Jurkat, Clone E6-1 (cell line): ENCODE measurements around the gene CFDP1.

Source experiments
- DNase-seq: peaks from one replicate; pipeline ENCODE4 v3.0.0-alpha.2; 2011; ENCODE audit warnings: low read depth, low spot score
- H3K4me3 ChIP-seq: 2 replicates; pipeline ENCODE4 v1.5.1; 2011; ENCODE audit warnings: mild to moderate bottlenecking, low read length, control low read depth, moderate library complexity

The CFDP1 gene

DNA sequence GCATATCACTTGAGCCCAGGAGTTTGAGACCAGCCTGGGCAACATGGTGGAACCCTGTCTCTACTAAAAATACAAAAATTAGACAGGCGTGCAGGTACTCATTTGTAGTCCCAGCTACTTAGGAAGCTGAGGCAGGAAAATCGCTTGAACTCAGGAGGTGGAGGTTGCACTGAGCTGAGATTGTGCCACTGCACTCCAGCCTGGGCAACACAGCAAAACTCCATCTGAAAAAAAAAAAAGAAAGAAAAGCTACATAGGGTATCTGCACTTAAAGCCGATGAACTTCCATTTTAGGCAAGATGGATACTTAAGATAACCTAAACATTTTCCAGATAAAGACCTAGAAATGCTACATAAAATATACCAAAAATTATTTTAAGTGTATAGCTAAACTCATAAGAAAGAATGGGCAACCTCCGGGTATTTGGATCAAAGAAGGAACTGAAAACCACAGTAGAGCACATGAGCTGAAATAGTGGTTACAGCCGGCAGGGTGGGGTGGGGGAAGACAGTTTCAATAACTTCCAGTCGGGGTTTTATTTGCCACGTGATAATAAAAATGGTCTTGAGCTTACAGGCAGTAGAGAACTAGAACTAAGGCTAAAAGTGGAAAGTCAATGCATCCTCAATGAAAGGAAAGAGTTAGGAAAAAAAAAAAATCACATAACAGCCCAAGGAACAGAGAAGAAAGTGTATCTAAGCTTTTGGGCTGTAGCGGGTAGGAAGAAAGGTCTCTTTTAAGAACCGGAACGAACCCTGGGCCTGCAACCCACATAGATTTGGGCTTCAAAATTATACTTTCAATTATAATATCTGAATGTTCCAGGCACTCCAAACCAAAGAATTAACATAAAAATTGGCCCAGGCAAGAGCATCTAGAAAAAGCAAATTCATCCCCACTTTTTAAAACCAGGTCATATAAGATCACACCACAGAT, 53.1 kb downstream of the CFDP1 start:
- H3K4me3 ChIP-seq = peak overlapping the region; percentile 2; the same call in 1 of the 2 replicates
- peak; percentile 82 for DNase-seq

GRCh38 chr16:75379339-75379738, 54.0 kb downstream of the CFDP1 start:
- no peak for DNase-seq
- no peak overlapping the region for H3K4me3 ChIP-seq

GRCh38 chr16:75378616-75379015, 54.7 kb downstream of the CFDP1 start:
- no peak overlapping the region for H3K4me3 ChIP-seq
- DNase-seq = no peak

DNA sequence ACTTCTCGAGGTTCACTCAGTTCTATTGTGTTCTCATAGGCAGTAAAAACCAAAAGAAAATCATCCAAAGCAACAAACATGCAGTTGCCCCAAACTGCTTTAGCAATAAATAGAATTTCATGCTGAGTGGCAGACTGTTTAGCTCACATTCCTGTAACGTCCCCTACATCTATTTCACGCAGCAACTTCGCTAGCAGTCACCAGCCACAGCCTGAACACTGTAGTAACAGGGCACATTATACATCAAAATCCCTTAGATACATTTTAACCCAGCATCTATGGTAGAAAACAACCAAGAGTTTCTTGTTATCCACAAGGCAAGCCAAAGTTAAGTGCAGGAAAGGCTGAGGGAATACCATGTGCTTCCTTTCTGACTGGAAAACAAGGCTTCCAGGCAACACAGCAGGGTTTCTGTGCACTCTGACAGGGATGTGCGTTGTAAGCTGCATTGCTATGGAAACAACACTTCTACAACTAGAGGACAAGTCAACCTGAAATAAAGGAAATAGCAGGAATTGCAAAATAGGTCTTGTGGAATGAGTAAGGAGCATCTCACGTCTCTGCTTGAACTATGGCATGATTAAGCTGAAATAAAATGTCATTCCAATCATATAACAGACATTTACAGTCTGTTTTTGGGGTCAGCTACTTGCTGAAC, 55.4 kb downstream of the CFDP1 start:
- H3K4me3 ChIP-seq = no peak overlapping the region
- no peak for DNase-seq

- no peak for DNase-seq
- H3K4me3 ChIP-seq = no peak overlapping the region
These were observed 56.7 kb downstream of the CFDP1 start for GRCh38 chr16:75376475-75377161.

DNA sequence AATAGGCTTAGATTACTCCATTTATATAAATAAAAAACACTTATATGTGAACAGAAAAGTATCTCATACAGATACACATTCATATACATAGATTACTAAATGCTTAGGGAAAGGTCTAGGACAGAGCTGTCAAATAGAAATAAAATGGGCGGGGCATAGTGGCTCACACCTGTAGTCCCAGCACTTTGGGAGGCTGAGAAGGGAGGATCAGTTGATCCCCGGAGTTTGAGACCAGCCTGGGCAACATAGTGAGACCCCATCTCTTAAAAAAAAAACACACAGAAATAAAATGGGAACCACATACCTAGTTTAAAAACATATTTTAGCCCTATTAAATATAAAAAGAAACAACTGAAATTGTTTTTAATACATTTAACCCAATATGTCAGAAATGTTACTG, 58.9 kb downstream of the CFDP1 start:
- no peak for DNase-seq
- no peak overlapping the region for H3K4me3 ChIP-seq

DNA sequence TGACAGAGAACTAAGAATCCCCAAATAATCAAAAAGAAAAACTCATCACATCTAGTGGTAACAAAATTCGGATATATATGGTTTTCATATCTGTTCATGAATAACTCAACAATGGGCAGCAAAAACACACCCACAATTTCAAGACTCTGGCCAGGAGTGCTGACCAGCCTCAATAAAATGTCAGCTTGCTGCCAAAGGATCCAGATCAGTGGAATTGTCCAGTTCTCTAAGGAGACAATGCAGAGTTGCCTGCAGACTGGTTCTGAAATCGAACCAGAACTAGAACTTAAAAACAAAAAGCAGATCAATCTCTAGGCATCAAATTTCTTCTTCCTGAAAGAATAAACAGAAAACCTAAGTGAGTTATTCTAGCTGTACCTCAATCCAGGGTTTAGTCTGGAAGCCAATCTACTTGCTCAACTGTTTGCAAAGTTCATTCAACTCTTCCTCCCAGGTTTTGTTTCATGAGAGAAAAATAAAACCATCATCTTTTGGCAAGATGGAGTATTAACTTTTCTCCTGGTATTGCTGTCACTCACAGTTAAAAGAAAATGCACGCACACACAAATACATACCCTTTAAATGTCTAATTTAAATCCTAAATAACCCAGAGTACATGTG, 61.0 kb downstream of the CFDP1 start:
- H3K4me3 ChIP-seq = no peak overlapping the region
- DNase-seq = no peak

DNA sequence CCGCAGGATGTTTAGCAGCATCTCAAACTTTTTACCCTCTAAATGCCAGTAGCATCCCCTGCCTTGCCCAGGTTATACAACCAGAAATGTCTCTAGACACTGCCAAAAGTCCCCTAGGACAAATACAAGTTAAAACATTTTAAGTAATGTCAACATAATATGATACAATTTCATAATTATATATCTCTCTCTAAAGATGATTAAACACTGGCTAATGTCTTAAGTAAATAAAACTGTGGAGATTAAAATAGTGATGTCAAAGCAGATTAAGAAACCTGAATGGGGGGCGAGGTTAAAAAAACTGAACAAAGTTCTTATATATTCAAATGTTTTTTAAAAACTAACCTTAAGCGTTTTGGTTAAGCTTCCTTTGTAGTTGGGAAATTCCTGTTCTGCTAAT, 62.1 kb downstream of the CFDP1 start:
- no peak overlapping the region for H3K4me3 ChIP-seq
- DNase-seq = no peak

DNA sequence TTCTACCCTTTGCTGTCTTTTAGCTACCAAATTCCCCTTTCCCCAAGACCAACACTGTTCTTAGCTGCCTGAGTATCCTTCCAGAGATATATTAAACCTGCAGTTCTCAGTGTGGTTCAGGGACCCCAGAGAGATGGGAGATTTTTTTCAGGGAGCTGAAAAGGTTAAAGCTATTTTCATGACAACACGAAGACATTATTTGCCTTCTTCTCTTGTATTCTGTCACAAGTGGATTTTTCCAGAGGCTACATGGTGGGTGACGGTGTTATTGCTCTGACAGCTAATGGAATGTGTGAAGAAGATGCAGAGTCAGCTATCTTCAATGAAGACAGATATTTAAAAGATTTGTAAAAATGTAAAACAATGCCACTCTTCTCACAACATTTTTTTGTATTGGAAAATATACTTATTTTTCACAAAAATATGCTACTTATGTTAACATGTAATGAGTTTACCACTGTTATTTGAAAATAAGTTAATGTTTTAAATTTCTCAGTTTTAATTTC, 69.0 kb downstream of the CFDP1 start:
- no peak overlapping the region for H3K4me3 ChIP-seq

DNA sequence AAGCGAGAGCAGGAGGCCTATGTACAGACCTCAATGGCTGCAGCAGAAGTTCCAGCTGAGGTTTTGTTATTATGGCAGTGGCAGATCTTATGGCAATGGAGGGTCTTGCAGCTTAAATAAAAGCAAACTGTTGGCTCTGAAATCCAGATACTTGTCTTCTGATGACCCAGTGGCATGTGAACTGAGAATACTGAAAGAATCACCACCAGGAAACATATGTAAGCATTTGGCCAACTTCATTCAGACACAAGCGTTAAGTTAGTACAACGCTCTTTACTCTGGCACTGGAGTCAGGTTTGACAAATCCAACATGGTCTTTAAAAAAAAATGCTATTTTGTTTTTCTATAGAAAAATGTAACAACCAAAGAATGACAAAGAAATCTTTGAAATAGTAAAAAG, 70.5 kb downstream of the CFDP1 start:
- DNase-seq = no peak

More for the DNA sequence above, 69.0 kb downstream of the CFDP1 start:
- no peak for DNase-seq

DNA sequence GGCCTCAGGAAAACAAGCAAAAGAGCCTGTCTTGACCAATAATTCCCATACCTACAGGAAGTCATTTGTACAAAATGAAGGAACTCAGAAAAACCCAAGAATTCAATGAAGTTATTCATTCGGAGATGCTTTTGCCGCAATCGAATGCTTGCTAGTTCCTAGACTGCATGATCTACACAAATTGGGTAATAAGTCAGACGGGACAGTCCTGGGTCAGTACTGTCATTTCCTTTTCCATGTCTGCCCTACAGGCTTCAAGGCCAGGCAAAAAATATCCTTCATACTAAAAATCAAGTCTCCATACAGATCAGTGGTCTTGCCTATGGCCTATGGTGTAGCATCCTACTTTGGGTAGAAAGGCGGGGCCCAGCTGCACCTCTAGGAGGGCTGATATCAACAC, 71.4 kb downstream of the CFDP1 start:
- H3K4me3 ChIP-seq = no peak overlapping the region
- DNase-seq = no peak

More for the DNA sequence above, 70.5 kb downstream of the CFDP1 start:
- no peak overlapping the region for H3K4me3 ChIP-seq

- H3K4me3 ChIP-seq = no peak overlapping the region
- no peak for DNase-seq
These were observed 79.1 kb downstream of the CFDP1 start for GRCh38 chr16:75354170-75354569.

DNA sequence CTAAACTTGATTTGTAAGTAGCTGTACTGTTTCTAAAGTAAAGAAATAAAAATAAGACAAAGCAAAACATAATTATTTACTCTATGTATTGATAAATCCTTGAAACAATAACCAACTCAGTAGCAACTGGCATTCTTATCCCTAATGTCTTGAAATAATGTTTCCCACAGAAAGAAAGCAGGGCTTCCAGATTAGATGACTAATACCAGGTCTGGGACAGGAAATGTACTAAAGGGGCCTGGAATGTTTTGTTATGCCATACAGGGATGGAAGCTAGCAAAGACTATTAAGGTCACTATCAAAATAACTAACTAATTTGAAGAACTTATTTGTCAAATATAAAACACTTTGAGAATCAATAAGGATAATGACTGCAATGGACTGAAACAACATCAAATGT, 82.1 kb downstream of the CFDP1 start:
- no peak overlapping the region for H3K4me3 ChIP-seq
- no peak for DNase-seq

GRCh38 chr16:75345711-75346110, 87.6 kb downstream of the CFDP1 start:
- H3K4me3 ChIP-seq = no peak overlapping the region
- DNase-seq = no peak

GRCh38 chr16:75343941-75344340, 89.4 kb downstream of the CFDP1 start:
- DNase-seq = no peak
- H3K4me3 ChIP-seq = no peak overlapping the region

DNA sequence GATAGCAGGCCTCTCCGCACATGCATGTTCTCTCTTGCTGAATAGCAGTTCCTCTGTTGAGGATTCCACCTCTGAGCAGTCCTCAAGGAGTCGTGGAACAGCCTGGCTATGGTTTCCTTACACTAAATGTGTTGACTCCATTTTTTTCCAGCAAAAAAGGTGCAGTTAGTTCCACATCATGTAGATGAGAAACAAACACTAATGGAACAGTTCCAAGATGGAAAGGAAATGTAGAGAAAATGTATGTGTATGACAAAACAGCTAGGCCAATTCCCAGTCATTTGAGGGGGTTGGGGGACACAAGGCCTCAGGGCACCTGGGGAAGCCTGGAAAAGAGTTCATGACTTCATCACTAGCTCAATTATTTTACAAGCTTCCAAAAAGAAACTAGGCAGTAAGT, 90.0 kb downstream of the CFDP1 start:
- H3K4me3 ChIP-seq = no peak overlapping the region
- no peak for DNase-seq

DNA sequence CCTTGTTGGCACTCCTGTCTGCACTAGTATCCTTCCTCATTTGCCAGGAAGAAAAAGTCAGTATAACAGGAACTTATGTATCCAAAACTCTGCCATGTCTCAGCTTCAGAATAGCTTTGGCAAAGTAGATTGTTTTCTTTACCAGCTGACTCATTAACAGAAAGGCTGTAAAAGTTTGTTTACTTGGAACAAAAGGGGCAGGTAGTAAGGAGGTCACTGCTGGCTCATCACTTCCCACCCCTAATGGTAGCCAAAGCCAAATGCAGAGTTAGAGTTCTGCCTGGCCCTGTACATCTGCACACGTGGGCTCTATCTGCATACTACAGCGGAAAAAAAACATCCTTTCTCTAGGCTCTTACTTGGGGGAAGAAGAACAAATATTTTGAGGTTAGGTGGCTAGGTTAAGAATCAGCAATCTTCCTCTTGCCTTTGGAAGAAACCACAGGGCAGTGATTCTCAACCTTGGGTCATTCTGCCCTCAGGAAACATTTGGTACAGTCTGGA, 90.9 kb downstream of the CFDP1 start:
- no peak for DNase-seq
- H3K4me3 ChIP-seq = no peak overlapping the region

- H3K4me3 ChIP-seq = no peak overlapping the region
- DNase-seq = no peak
These were observed 91.6 kb downstream of the CFDP1 start for GRCh38 chr16:75341564-75342307.
